Measurements from ENCODE around the gene BTBD9. TPM values are rescaled to one million over a fixed set of nuclear protein-coding genes. Genes with fewer than 3 reads are reported as not detected.

BTBD9 gene
- total and polyA plus RNA-seq, 2 donors = 2.9 to 4.2 TPM

- peaks cover 1 to 5% of the 10 kb centered on the region in 2 donors for H3K4me1 ChIP-seq (ENCODE audit: control insufficient read depth in 2 of 2, insufficient read depth in 2 of 2, low read length in 2 of 2)
- H3K27ac ChIP-seq (ENCODE audit: low read depth in 1 of 2, low read length in 1 of 2) = no peak overlapping the region
Measured at GRCh38 chr6:38146021-38146733, 493.6 kb downstream of the BTBD9 start.

GRCh38 chr6:38144365-38144945, 495.3 kb downstream of the BTBD9 start:
- Histone ChIP-seq H3K9me3 (ENCODE audit: control insufficient read depth in 2 of 2, insufficient read depth in 1 of 2, low read length in 1 of 2) (no peaks in the 10 kb centered on the region), H3K27ac (ENCODE audit: low read depth in 1 of 2, low read length in 1 of 2) (no peak overlapping the region), H3K36me3 (ENCODE audit: control insufficient read depth in 2 of 2, insufficient read depth in 2 of 2, low read length in 1 of 2) (peaks cover 4 to 17% of the 10 kb centered on the region in 2 donors), H3K4me3 (ENCODE audit: low read length in 2 of 2) (no peak overlapping the region), H3K4me1 (ENCODE audit: control insufficient read depth in 2 of 2, insufficient read depth in 2 of 2, low read length in 2 of 2) (no peaks in the 10 kb centered on the region), H3K27me3 (ENCODE audit: control insufficient read depth in 2 of 2, insufficient read depth in 1 of 2, low read length in 1 of 2) (no peaks in the 10 kb centered on the region)
- no peak for DNase-seq (ENCODE audit: low read depth in 6 of 9, low spot score in 9 of 9)
- 97% methylated on average over 5 of the region's 5 CpGs for WGBS

More at GRCh38 chr6:38146021-38146733, 493.6 kb downstream of the BTBD9 start:
- 91% methylated on average over 8 of the region's 8 CpGs for WGBS
- no peak overlapping the region for H3K4me3 ChIP-seq (ENCODE audit: low read length in 2 of 2)
- H3K27me3 ChIP-seq (ENCODE audit: control insufficient read depth in 2 of 2, insufficient read depth in 1 of 2, low read length in 1 of 2) = no peaks in the 10 kb centered on the region
- DNase-seq (ENCODE audit: low read depth in 6 of 9, low spot score in 9 of 9) = no peak
- no peaks in the 10 kb centered on the region for H3K9me3 ChIP-seq (ENCODE audit: control insufficient read depth in 2 of 2, insufficient read depth in 1 of 2, low read length in 1 of 2)
- peaks cover 11 to 17% of the 10 kb centered on the region in 2 donors for H3K36me3 ChIP-seq (ENCODE audit: control insufficient read depth in 2 of 2, insufficient read depth in 2 of 2, low read length in 1 of 2)

- H3K36me3 ChIP-seq (ENCODE audit: control insufficient read depth in 2 of 2, insufficient read depth in 2 of 2, low read length in 1 of 2) = peaks cover 4 to 14% of the 10 kb centered on the region in 2 donors
- 96% methylated on average over 8 of the region's 8 CpGs for WGBS
- DNase-seq (ENCODE audit: low read depth in 6 of 9, low spot score in 9 of 9) = no peak
Measured at GRCh38 chr6:38143191-38144150, 496.3 kb downstream of the BTBD9 start.

GRCh38 chr6:38142178-38142902, 497.4 kb downstream of the BTBD9 start:
- Histone ChIP-seq H3K4me3 (ENCODE audit: low read length in 2 of 2) (no peak overlapping the region), H3K36me3 (ENCODE audit: control insufficient read depth in 2 of 2, insufficient read depth in 2 of 2, low read length in 1 of 2) (peaks cover 0 to 13% of the 10 kb centered on the region in 2 donors), H3K27ac (ENCODE audit: low read depth in 1 of 2, low read length in 1 of 2) (no peak overlapping the region), H3K9me3 (ENCODE audit: control insufficient read depth in 2 of 2, insufficient read depth in 1 of 2, low read length in 1 of 2) (no peaks in the 10 kb centered on the region), H3K27me3 (ENCODE audit: control insufficient read depth in 2 of 2, insufficient read depth in 1 of 2, low read length in 1 of 2) (no peaks in the 10 kb centered on the region), H3K4me1 (ENCODE audit: control insufficient read depth in 2 of 2, insufficient read depth in 2 of 2, low read length in 2 of 2) (peaks cover 4 to 7% of the 10 kb centered on the region in 2 donors)
- DNase-seq (ENCODE audit: low read depth in 6 of 9, low spot score in 9 of 9) = no peak
- WGBS = 93% methylated on average over 7 of the region's 7 CpGs

More at GRCh38 chr6:38143191-38144150, 496.3 kb downstream of the BTBD9 start:
- no peak overlapping the region for H3K27ac ChIP-seq (ENCODE audit: low read depth in 1 of 2, low read length in 1 of 2)
- no peak overlapping the region for H3K4me3 ChIP-seq (ENCODE audit: low read length in 2 of 2)
- no peaks in the 10 kb centered on the region for H3K9me3 ChIP-seq (ENCODE audit: control insufficient read depth in 2 of 2, insufficient read depth in 1 of 2, low read length in 1 of 2)
- H3K27me3 ChIP-seq (ENCODE audit: control insufficient read depth in 2 of 2, insufficient read depth in 1 of 2, low read length in 1 of 2) = no peaks in the 10 kb centered on the region
- H3K4me1 ChIP-seq (ENCODE audit: control insufficient read depth in 2 of 2, insufficient read depth in 2 of 2, low read length in 2 of 2) = no peaks in the 10 kb centered on the region

GRCh38 chr6:38141716-38142115, 498.0 kb downstream of the BTBD9 start:
- peak overlapping the region in 1 of 2 donors; percentile 3 for H3K27ac ChIP-seq (ENCODE audit: low read depth in 1 of 2, low read length in 1 of 2)
- peaks cover 0 to 13% of the 10 kb centered on the region in 2 donors for H3K36me3 ChIP-seq (ENCODE audit: control insufficient read depth in 2 of 2, insufficient read depth in 2 of 2, low read length in 1 of 2)
- no peak overlapping the region for H3K4me3 ChIP-seq (ENCODE audit: low read length in 2 of 2)
- no peaks in the 10 kb centered on the region for H3K9me3 ChIP-seq (ENCODE audit: control insufficient read depth in 2 of 2, insufficient read depth in 1 of 2, low read length in 1 of 2)
- WGBS = 88% methylated on average over 6 of the region's 6 CpGs
- H3K4me1 ChIP-seq (ENCODE audit: control insufficient read depth in 2 of 2, insufficient read depth in 2 of 2, low read length in 2 of 2) = peaks cover 8 to 12% of the 10 kb centered on the region in 2 donors
- DNase-seq (ENCODE audit: low read depth in 6 of 9, low spot score in 9 of 9) = no peak
- no peaks in the 10 kb centered on the region for H3K27me3 ChIP-seq (ENCODE audit: control insufficient read depth in 2 of 2, insufficient read depth in 1 of 2, low read length in 1 of 2)

- H3K27ac ChIP-seq (ENCODE audit: low read depth in 1 of 2, low read length in 1 of 2) = no peak overlapping the region
- H3K36me3 ChIP-seq (ENCODE audit: control insufficient read depth in 2 of 2, insufficient read depth in 2 of 2, low read length in 1 of 2) = peaks cover 0 to 15% of the 10 kb centered on the region in 2 donors
- H3K4me1 ChIP-seq (ENCODE audit: control insufficient read depth in 2 of 2, insufficient read depth in 2 of 2, low read length in 2 of 2) = peaks cover 12 to 15% of the 10 kb centered on the region in 2 donors
- WGBS = 95% methylated on average over 4 of the region's 4 CpGs
- H3K9me3 ChIP-seq (ENCODE audit: control insufficient read depth in 2 of 2, insufficient read depth in 1 of 2, low read length in 1 of 2) = no peaks in the 10 kb centered on the region
- DNase-seq (ENCODE audit: low read depth in 6 of 9, low spot score in 9 of 9) = no peak
- H3K27me3 ChIP-seq (ENCODE audit: control insufficient read depth in 2 of 2, insufficient read depth in 1 of 2, low read length in 1 of 2) = no peaks in the 10 kb centered on the region
- H3K4me3 ChIP-seq (ENCODE audit: low read length in 2 of 2) = no peak overlapping the region
Measured at GRCh38 chr6:38141085-38141484, 498.6 kb downstream of the BTBD9 start.

GRCh38 chr6:38138374-38138773, 501.4 kb downstream of the BTBD9 start:
- H3K9me3 ChIP-seq (ENCODE audit: control insufficient read depth in 2 of 2, insufficient read depth in 1 of 2, low read length in 1 of 2) = no peaks in the 10 kb centered on the region
- WGBS = 98% methylated on average over 5 of the region's 5 CpGs
- H3K4me1 ChIP-seq (ENCODE audit: control insufficient read depth in 2 of 2, insufficient read depth in 2 of 2, low read length in 2 of 2) = peaks cover 12 to 29% of the 10 kb centered on the region in 2 donors
- no peak overlapping the region for H3K27ac ChIP-seq (ENCODE audit: low read depth in 1 of 2, low read length in 1 of 2)
- no peak for DNase-seq (ENCODE audit: low read depth in 6 of 9, low spot score in 9 of 9)
- H3K4me3 ChIP-seq (ENCODE audit: low read length in 2 of 2) = no peak overlapping the region
- no peaks in the 10 kb centered on the region for H3K27me3 ChIP-seq (ENCODE audit: control insufficient read depth in 2 of 2, insufficient read depth in 1 of 2, low read length in 1 of 2)
- H3K36me3 ChIP-seq (ENCODE audit: control insufficient read depth in 2 of 2, insufficient read depth in 2 of 2, low read length in 1 of 2) = peaks cover 0 to 12% of the 10 kb centered on the region in 2 donors

GRCh38 chr6:38137608-38138265, 502.0 kb downstream of the BTBD9 start:
- no peak for DNase-seq (ENCODE audit: low read depth in 6 of 9, low spot score in 9 of 9)
- Histone ChIP-seq H3K9me3 (ENCODE audit: control insufficient read depth in 2 of 2, insufficient read depth in 1 of 2, low read length in 1 of 2) (no peaks in the 10 kb centered on the region), H3K4me1 (ENCODE audit: control insufficient read depth in 2 of 2, insufficient read depth in 2 of 2, low read length in 2 of 2) (peaks cover 12 to 29% of the 10 kb centered on the region in 2 donors), H3K4me3 (ENCODE audit: low read length in 2 of 2) (no peak overlapping the region), H3K36me3 (ENCODE audit: control insufficient read depth in 2 of 2, insufficient read depth in 2 of 2, low read length in 1 of 2) (peaks cover 5 to 12% of the 10 kb centered on the region in 2 donors), H3K27ac (ENCODE audit: low read depth in 1 of 2, low read length in 1 of 2) (no peak overlapping the region), H3K27me3 (ENCODE audit: control insufficient read depth in 2 of 2, insufficient read depth in 1 of 2, low read length in 1 of 2) (no peaks in the 10 kb centered on the region)
- 95% methylated on average over 8 of the region's 8 CpGs for WGBS

Measured in thymus (tissue), 11 donors.